Astrocyte of the cerebellum (primary cell): Measurements from ENCODE around the gene SMS.

Experiments used
- DNase-seq: peaks from one replicate; pipeline ENCODE4 v3.0.0-alpha.2; 2011; ENCODE audit warnings: low read depth
- H3K4me3 ChIP-seq: 2 replicates; pipeline ENCODE4 v1.5.1; 2011; ENCODE audit warnings: mild to moderate bottlenecking, low read depth, low read length, moderate library complexity
- CTCF ChIP-seq: IDR thresholded peaks from 2 replicates; pipeline ENCODE4 v1.5.1; 2012; ENCODE audit warnings: low read length, low read depth, moderate library complexity, mild to moderate bottlenecking; ENCODE audit errors: missing control alignments
- in situ Hi-C: cut with HindIII; loops from 2 replicates; pipeline ENCODE4 v1.10.0; 2017; ENCODE audit warnings: low sequenced_read_pairs

Gene SMS

GRCh38 chrX:21985332-21985777, 44.8 kb downstream of the SMS start:
- H3K4me3 ChIP-seq: no peak overlapping the region
- DNase-seq: peak; percentile 71
- in situ Hi-C loops: loop anchor here (25.0 kb wide), 1 partner anchor 152 kb away; no protein-coding TSS in a partner anchor
- peak; percentile 93 for TF ChIP-seq CTCF

- in situ Hi-C loops: loop anchor here (25.0 kb wide), 1 partner anchor 151 kb away; no protein-coding TSS in a partner anchor
- no peak for TF ChIP-seq CTCF
- no peak for DNase-seq
- no peak overlapping the region for H3K4me3 ChIP-seq
Measured at GRCh38 chrX:21986596-21986995, 46.1 kb downstream of the SMS start.

- DNase-seq: no peak
- H3K4me3 ChIP-seq: no peak overlapping the region
- in situ Hi-C loops: loop anchor here (25.0 kb wide), 1 partner anchor 148 kb away; no protein-coding TSS in a partner anchor
- no peak for TF ChIP-seq CTCF
Measured at GRCh38 chrX:21989384-21989783, 48.9 kb downstream of the SMS start.

GRCh38 chrX:21990832-21991231, 50.3 kb downstream of the SMS start:
- no peak for DNase-seq
- in situ Hi-C loops: loop anchor here (25.0 kb wide), 1 partner anchor 146 kb away; no protein-coding TSS in a partner anchor
- TF ChIP-seq CTCF: no peak
- H3K4me3 ChIP-seq: no peak overlapping the region

- TF ChIP-seq CTCF: no peak
- in situ Hi-C loops: loop anchor here (25.0 kb wide), 1 partner anchor 146 kb away; no protein-coding TSS in a partner anchor
- H3K4me3 ChIP-seq: no peak overlapping the region
- no peak for DNase-seq
Measured at GRCh38 chrX:21991504-21991903, 51.0 kb downstream of the SMS start.

GRCh38 chrX:21993265-21993664, 52.8 kb downstream of the SMS start:
- in situ Hi-C loops: loop anchor here (25.0 kb wide), 1 partner anchor 144 kb away; no protein-coding TSS in a partner anchor
- no peak for TF ChIP-seq CTCF
- no peak overlapping the region for H3K4me3 ChIP-seq
- no peak for DNase-seq
